Rectal smooth muscle tissue (tissue), 1 donor: ENCODE data around the gene CROCC2.

Source experiments
- H3K27ac ChIP-seq: one replicate; pipeline ENCODE4 v1.7.0; 2013; ENCODE audit warnings: low read depth, low read length, inconsistent platforms
- H3K27me3 ChIP-seq: one replicate; pipeline ENCODE4 v1.7.0; 2013; ENCODE audit warnings: low read length; ENCODE audit not compliant: control insufficient read depth, insufficient read depth
- H3K36me3 ChIP-seq: one replicate; pipeline ENCODE4 v1.7.0; 2013; ENCODE audit warnings: low read length; ENCODE audit not compliant: control insufficient read depth, insufficient read depth
- H3K4me1 ChIP-seq: one replicate; pipeline ENCODE4 v1.7.0; 2013; ENCODE audit warnings: low read length; ENCODE audit not compliant: control insufficient read depth, insufficient read depth
- H3K4me3 ChIP-seq: one replicate; pipeline ENCODE4 v1.7.0; 2013; ENCODE audit warnings: low read length
- H3K9ac ChIP-seq: one replicate; pipeline ENCODE4 v1.7.0; 2013; ENCODE audit warnings: low read length

The CROCC2 gene

GRCh38 chr2:240926516-240927389, 20.6 kb downstream of the CROCC2 start:
- Histone ChIP-seq H3K27me3 (no peaks in the 10 kb centered on the region), H3K27ac (no peak overlapping the region), H3K4me1 (no peaks in the 10 kb centered on the region), H3K36me3 (no peaks in the 10 kb centered on the region), H3K9ac (no peak overlapping the region), H3K4me3 (no peak overlapping the region)

GRCh38 chr2:240927390-240927781, 21.2 kb downstream of the CROCC2 start:
- Histone ChIP-seq H3K27ac (no peak overlapping the region), H3K36me3 (no peaks in the 10 kb centered on the region), H3K4me3 (no peak overlapping the region), H3K27me3 (no peaks in the 10 kb centered on the region), H3K4me1 (no peaks in the 10 kb centered on the region), H3K9ac (no peak overlapping the region)

- Histone ChIP-seq H3K4me3 (no peak overlapping the region), H3K27ac (no peak overlapping the region), H3K36me3 (no peaks in the 10 kb centered on the region), H3K27me3 (no peaks in the 10 kb centered on the region), H3K4me1 (no peaks in the 10 kb centered on the region), H3K9ac (no peak overlapping the region)
Observed at GRCh38 chr2:240928476-240929363, 22.6 kb downstream of the CROCC2 start.

GRCh38 chr2:240929364-240930095, 23.4 kb downstream of the CROCC2 start:
- no peaks in the 10 kb centered on the region for H3K36me3 ChIP-seq
- no peaks in the 10 kb centered on the region for H3K4me1 ChIP-seq
- H3K27me3 ChIP-seq, result no peaks in the 10 kb centered on the region

GRCh38 chr2:240930096-240930630, 24.0 kb downstream of the CROCC2 start:
- Histone ChIP-seq H3K4me1 (no peaks in the 10 kb centered on the region), H3K4me3 (no peak overlapping the region), H3K36me3 (no peaks in the 10 kb centered on the region), H3K27ac (no peak overlapping the region), H3K27me3 (no peaks in the 10 kb centered on the region), H3K9ac (no peak overlapping the region)

More at GRCh38 chr2:240929364-240930095, 23.4 kb downstream of the CROCC2 start:
- no peak overlapping the region for H3K27ac ChIP-seq
- no peak overlapping the region for H3K4me3 ChIP-seq
- H3K9ac ChIP-seq, result no peak overlapping the region

GRCh38 chr2:240930631-240931318, 24.6 kb downstream of the CROCC2 start:
- no peak overlapping the region for H3K4me3 ChIP-seq
- no peak overlapping the region for H3K9ac ChIP-seq

GRCh38 chr2:240931319-240931949, 25.3 kb downstream of the CROCC2 start:
- H3K36me3 ChIP-seq, result no peaks in the 10 kb centered on the region
- H3K27me3 ChIP-seq, result no peaks in the 10 kb centered on the region
- no peak overlapping the region for H3K27ac ChIP-seq
- no peak overlapping the region for H3K4me3 ChIP-seq
- no peaks in the 10 kb centered on the region for H3K4me1 ChIP-seq
- H3K9ac ChIP-seq, result no peak overlapping the region

More at GRCh38 chr2:240930631-240931318, 24.6 kb downstream of the CROCC2 start:
- Histone ChIP-seq H3K4me1 (no peaks in the 10 kb centered on the region), H3K27me3 (no peaks in the 10 kb centered on the region), H3K27ac (no peak overlapping the region), H3K36me3 (no peaks in the 10 kb centered on the region)

- H3K27me3 ChIP-seq, result no peaks in the 10 kb centered on the region
- no peaks in the 10 kb centered on the region for H3K4me1 ChIP-seq
- H3K9ac ChIP-seq, result no peak overlapping the region
- H3K4me3 ChIP-seq, result no peak overlapping the region
- no peak overlapping the region for H3K27ac ChIP-seq
- H3K36me3 ChIP-seq, result no peaks in the 10 kb centered on the region
Observed at GRCh38 chr2:240932001-240932723, 26.0 kb downstream of the CROCC2 start.

- no peaks in the 10 kb centered on the region for H3K27me3 ChIP-seq
- no peak overlapping the region for H3K9ac ChIP-seq
- H3K4me1 ChIP-seq, result no peaks in the 10 kb centered on the region
- H3K27ac ChIP-seq, result no peak overlapping the region
- no peak overlapping the region for H3K4me3 ChIP-seq
- no peaks in the 10 kb centered on the region for H3K36me3 ChIP-seq
Observed at GRCh38 chr2:240932724-240933047, 26.6 kb downstream of the CROCC2 start.

- H3K4me1 ChIP-seq, result no peaks in the 10 kb centered on the region
- no peak overlapping the region for H3K9ac ChIP-seq
- no peaks in the 10 kb centered on the region for H3K27me3 ChIP-seq
- H3K27ac ChIP-seq, result no peak overlapping the region
- H3K36me3 ChIP-seq, result no peaks in the 10 kb centered on the region
- no peak overlapping the region for H3K4me3 ChIP-seq
Observed at GRCh38 chr2:240933048-240933965, 27.2 kb downstream of the CROCC2 start.
